Measurements from ENCODE around the gene FHIT. TPM values are rescaled to one million over a fixed set of nuclear protein-coding genes. Genes with fewer than 3 reads are reported as not detected.
A peak's percentile ranks its signal among the peaks of the same experiment; 100 is the strongest.

The FHIT gene
- 10 to 100 TPM in 1 of 2 donors, 1 to 10 TPM in 1; 6.8 to 12.3 TPM for total RNA-seq
- 2.0 TPM for polyA plus RNA-seq (2013, experiment 1 of 2)
- 2.4 TPM for polyA plus RNA-seq (2013, experiment 2 of 2)
- long read RNA-seq, experiment 1, partial matches to known transcripts = 0 of 1 reads
- long read RNA-seq, experiment 1, other reads (novel, unspliced or antisense) = 1 of 1 reads
- long read RNA-seq, experiment 2, partial matches to known transcripts = 0 of 17 reads
- long read RNA-seq, experiment 2, other reads (novel, unspliced or antisense) = 17 of 17 reads
- long read RNA-seq, experiment 3, partial matches to known transcripts = 1 of 5 reads
- long read RNA-seq, experiment 3, other reads (novel, unspliced or antisense) = 4 of 5 reads
- long read RNA-seq, experiment 4, partial matches to known transcripts = 1 of 1 reads
- long read RNA-seq, experiment 4, other reads (novel, unspliced or antisense) = 0 of 1 reads

GRCh38 chr3:61251174-61251972 is at the start of gene FHIT:
Gene FHIT, minus strand, starts transcription at chr3:61251452.
- Histone ChIP-seq H3K9ac (ENCODE audit: extremely low read depth, low read length, poor library complexity, severe bottlenecking) (peak within 1 kb of the TSS; percentile 68), H3K36me3 (ENCODE audit: control insufficient read depth, insufficient read depth, low read length) (no peaks in the 10 kb centered on the region), H3K27ac (ENCODE audit: low read depth, low read length) (no peak within 1 kb of the TSS), H3K27me3 (ENCODE audit: control insufficient read depth, insufficient read depth, low read length, poor library complexity, severe bottlenecking) (no peaks in the 10 kb centered on the region), H3K9me3 (ENCODE audit: control insufficient read depth, low read length) (no peaks in the 10 kb centered on the region), H3K4me3 (ENCODE audit: low read length) (peak within 1 kb of the TSS; percentile 91), H3K4me1 (ENCODE audit: control insufficient read depth, insufficient read depth, low read length) (no peaks in the 10 kb centered on the region)
- Mint-ChIP-seq H3K4me1 (peaks cover 24% of the 10 kb centered on the region), H3K9me3 (no peaks in the 10 kb centered on the region), H3K4me3 (peak within 1 kb of the TSS; percentile 78), H3K36me3 (ENCODE audit: low read depth) (no peaks in the 10 kb centered on the region), H3K27me3 (ENCODE audit: insufficient read depth) (no peaks in the 10 kb centered on the region), H3K27ac (peak within 1 kb of the TSS; percentile 94)
- TF ChIP-seq CTCF (conservative IDR thresholded peaks at IDR 0.05) = peak; percentile 46
- peak; percentile 99 for DNase-seq
- 25 to 51% methylated on average over 30 to 41 of the region's 41 CpGs for WGBS, 2 experiments (ENCODE audit: insufficient coverage in 1 of 2, insufficient read length in 1 of 2)

- H3K36me3 Mint-ChIP-seq (ENCODE audit: low read depth) = no peaks in the 10 kb centered on the region
- Histone ChIP-seq H3K27me3 (ENCODE audit: control insufficient read depth, insufficient read depth, low read length, poor library complexity, severe bottlenecking) (no peaks in the 10 kb centered on the region), H3K36me3 (ENCODE audit: control insufficient read depth, insufficient read depth, low read length) (no peaks in the 10 kb centered on the region), H3K27ac (ENCODE audit: low read depth, low read length) (no peak overlapping the region), H3K9ac (ENCODE audit: extremely low read depth, low read length, poor library complexity, severe bottlenecking) (no peak overlapping the region), H3K4me1 (ENCODE audit: control insufficient read depth, insufficient read depth, low read length) (no peaks in the 10 kb centered on the region), H3K9me3 (ENCODE audit: control insufficient read depth, low read length) (no peaks in the 10 kb centered on the region), H3K4me3 (ENCODE audit: low read length) (no peak overlapping the region)
- H3K4me3 Mint-ChIP-seq = no peak overlapping the region
- H3K27ac Mint-ChIP-seq = no peak overlapping the region
- H3K27me3 Mint-ChIP-seq (ENCODE audit: insufficient read depth) = no peaks in the 10 kb centered on the region
- H3K9me3 Mint-ChIP-seq = no peaks in the 10 kb centered on the region
- no peaks in the 10 kb centered on the region for H3K4me1 Mint-ChIP-seq
- DNase-seq = no peak
- WGBS, 2 experiments (ENCODE audit: insufficient coverage in 1 of 2, insufficient read length in 1 of 2) = 94 to 95% methylated on average over 2 of the region's 2 CpGs
- no peak for TF ChIP-seq CTCF (conservative IDR thresholded peaks at IDR 0.05)
Measured at GRCh38 chr3:61300786-61301185, 49.5 kb upstream of the FHIT start.

- WGBS, 2 experiments (ENCODE audit: insufficient coverage in 1 of 2, insufficient read length in 1 of 2) = 87 to 98% methylated on average over 3 to 4 of the region's 4 CpGs
- H3K27ac Mint-ChIP-seq = no peak overlapping the region
- no peaks in the 10 kb centered on the region for H3K4me1 Mint-ChIP-seq
- H3K4me3 ChIP-seq (ENCODE audit: low read length) = no peak overlapping the region
- H3K4me3 Mint-ChIP-seq = no peak overlapping the region
- no peak overlapping the region for H3K9ac ChIP-seq (ENCODE audit: extremely low read depth, low read length, poor library complexity, severe bottlenecking)
- no peaks in the 10 kb centered on the region for H3K36me3 ChIP-seq (ENCODE audit: control insufficient read depth, insufficient read depth, low read length)
- H3K27ac ChIP-seq (ENCODE audit: low read depth, low read length) = no peak overlapping the region
- no peaks in the 10 kb centered on the region for H3K27me3 ChIP-seq (ENCODE audit: control insufficient read depth, insufficient read depth, low read length, poor library complexity, severe bottlenecking)
- no peak for DNase-seq
- H3K4me1 ChIP-seq (ENCODE audit: control insufficient read depth, insufficient read depth, low read length) = no peaks in the 10 kb centered on the region
- H3K9me3 ChIP-seq (ENCODE audit: control insufficient read depth, low read length) = no peaks in the 10 kb centered on the region
- no peaks in the 10 kb centered on the region for H3K9me3 Mint-ChIP-seq
- H3K27me3 Mint-ChIP-seq (ENCODE audit: insufficient read depth) = no peaks in the 10 kb centered on the region
- no peaks in the 10 kb centered on the region for H3K36me3 Mint-ChIP-seq (ENCODE audit: low read depth)
- no peak for TF ChIP-seq CTCF (conservative IDR thresholded peaks at IDR 0.05)
Measured at GRCh38 chr3:61300006-61300380, 48.7 kb upstream of the FHIT start.
